ENCODE results near the gene SRP14.

GRCh38 chr15:40052604-40053003, 13.6 kb upstream of the SRP14 start:
- TF ChIP-seq, protein P1, sequence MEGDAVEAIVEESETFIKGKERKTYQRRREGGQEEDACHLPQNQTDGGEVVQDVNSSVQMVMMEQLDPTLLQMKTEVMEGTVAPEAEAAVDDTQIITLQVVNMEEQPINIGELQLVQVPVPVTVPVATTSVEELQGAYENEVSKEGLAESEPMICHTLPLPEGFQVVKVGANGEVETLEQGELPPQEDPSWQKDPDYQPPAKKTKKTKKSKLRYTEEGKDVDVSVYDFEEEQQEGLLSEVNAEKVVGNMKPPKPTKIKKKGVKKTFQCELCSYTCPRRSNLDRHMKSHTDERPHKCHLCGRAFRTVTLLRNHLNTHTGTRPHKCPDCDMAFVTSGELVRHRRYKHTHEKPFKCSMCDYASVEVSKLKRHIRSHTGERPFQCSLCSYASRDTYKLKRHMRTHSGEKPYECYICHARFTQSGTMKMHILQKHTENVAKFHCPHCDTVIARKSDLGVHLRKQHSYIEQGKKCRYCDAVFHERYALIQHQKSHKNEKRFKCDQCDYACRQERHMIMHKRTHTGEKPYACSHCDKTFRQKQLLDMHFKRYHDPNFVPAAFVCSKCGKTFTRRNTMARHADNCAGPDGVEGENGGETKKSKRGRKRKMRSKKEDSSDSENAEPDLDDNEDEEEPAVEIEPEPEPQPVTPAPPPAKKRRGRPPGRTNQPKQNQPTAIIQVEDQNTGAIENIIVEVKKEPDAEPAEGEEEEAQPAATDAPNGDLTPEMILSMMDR (conservative IDR thresholded peaks at IDR 0.05), result no peak
- no peak for TF ChIP-seq ZFX (IDR thresholded peaks at IDR 0.05)
